Cardiac fibroblast (primary cell): ENCODE results near the gene WWC2.

Experiments used
- DNase-seq, 2 donors: peaks; one replicate each; pipeline versions ENCODE4 v3.0.0 to v3.0.0-alpha.2; 2010; ENCODE audit warnings: low read depth in 2 of 2
- H3K4me3 ChIP-seq, 2 donors: replicated peaks in 1 of 2; 1 replicate in 1 of 2; 2 replicates in 1 of 2; pipeline ENCODE4 v1.5.1; 2011; ENCODE audit warnings: low read depth in 2 of 2, low read length in 2 of 2, mild to moderate bottlenecking in 2 of 2, moderate library complexity in 1 of 2
- CTCF ChIP-seq: IDR thresholded peaks from one replicate; pipeline ENCODE4 v1.5.1; 2011; ENCODE audit warnings: low read depth, mild to moderate bottlenecking, low read length, inconsistent platforms

Gene WWC2

DNA sequence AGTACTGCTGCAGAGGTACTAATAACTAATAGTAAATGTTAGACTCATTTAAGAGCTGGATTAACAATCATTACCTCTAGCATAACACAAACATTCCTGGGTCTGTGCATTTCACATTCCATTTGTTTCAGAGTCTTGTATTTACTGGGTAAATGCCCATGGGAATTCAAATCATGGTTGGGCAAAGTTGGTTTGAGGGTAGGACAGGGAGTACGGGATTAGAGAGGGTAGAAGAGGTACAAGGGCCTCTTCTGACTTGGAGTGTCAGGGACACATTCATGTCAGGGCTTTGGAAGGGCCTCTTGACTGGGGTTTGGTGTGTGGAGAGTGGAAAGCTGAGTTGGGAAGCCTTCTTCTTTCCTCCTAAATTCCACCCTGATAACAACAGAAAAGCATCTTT, 65.9 kb downstream of the WWC2 start:
- no peak for TF ChIP-seq CTCF
- peak; percentile 34 to 43 for DNase-seq
- H3K4me3 ChIP-seq: no peak overlapping the region

DNA sequence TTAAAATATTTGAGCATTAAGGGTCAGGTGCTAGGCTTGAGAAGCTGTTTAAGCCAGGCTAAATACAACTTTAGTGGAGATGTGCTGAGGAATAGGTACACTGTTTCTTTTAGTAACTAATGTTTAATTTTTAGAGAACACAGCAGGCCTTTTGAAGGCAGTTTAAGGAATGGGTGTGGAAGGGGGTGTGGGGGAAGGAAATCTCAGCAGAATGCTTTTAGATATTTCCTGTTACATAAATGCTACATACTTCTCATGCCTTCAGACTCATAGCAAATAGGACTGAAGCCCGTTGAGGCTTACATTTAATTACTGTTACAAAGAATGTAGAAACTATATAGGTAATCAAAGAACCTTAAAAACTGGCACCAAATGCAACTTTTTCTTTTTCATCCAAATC, 66.3 kb downstream of the WWC2 start:
- no peak for TF ChIP-seq CTCF
- peak; percentile 47 to 65 for DNase-seq
- H3K4me3 ChIP-seq: no peak overlapping the region

DNA sequence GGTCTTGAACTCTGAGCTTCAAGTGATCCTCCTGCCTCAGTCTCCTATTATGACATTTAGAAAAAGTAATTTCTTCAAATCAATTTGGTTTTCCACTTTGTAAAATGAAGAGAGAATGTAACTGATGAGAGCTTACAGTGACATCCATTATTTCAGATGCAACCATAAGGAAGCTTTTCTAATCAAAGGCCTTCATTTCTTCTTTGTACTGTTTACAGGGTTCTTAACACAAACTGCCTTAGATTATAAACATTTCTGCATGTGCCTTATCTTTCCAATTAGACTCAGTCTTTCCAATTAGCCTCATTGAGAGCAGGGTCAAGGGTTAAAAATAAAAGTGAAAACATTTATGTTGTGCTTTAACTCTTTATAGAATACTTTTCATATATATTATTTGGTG, 71.8 kb downstream of the WWC2 start:
- no peak overlapping the region for H3K4me3 ChIP-seq
- no peak for DNase-seq
- no peak for TF ChIP-seq CTCF

DNA sequence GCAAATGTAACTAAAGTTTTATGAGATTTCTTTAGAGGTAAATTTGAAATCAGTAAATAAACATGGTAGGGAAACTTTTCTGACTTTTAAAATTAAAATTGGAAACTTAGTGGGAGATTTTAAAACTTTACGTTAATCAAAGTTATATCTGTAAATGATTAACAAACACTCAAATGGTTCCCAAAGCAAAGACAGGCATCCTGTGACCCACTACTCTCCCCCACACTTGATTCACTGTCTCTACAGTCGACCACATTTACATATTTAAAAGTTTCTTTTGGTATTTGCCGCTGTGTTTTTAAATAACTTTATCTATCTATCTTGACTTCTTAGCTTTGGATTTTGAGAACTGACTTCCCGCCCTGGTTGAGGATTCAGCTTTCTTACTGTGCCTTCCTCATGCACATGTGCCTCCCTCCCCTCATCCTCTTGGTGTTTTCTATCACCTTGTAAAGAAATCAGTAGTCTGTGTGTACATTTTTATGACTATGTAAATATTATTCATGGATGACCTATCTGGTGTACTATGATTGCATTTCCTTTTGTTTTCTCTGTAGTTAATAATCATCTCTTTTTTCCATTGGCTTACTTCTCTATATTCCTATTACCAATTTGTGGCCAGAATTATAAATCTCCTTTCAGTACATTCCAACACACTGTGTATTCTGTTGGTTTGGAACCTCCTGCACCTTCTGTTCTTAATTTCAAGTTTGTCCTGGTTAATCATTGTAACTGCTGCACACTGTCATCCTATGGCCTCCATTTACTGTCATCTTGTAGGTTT, 72.6 kb downstream of the WWC2 start:
- H3K4me3 ChIP-seq: no peak overlapping the region
- TF ChIP-seq CTCF: no peak
- peak in 1 of 2 donors; percentile 35 for DNase-seq

GRCh38 chr4:183172881-183173280, 73.8 kb downstream of the WWC2 start:
- no peak for TF ChIP-seq CTCF
- no peak overlapping the region for H3K4me3 ChIP-seq
- no peak for DNase-seq

DNA sequence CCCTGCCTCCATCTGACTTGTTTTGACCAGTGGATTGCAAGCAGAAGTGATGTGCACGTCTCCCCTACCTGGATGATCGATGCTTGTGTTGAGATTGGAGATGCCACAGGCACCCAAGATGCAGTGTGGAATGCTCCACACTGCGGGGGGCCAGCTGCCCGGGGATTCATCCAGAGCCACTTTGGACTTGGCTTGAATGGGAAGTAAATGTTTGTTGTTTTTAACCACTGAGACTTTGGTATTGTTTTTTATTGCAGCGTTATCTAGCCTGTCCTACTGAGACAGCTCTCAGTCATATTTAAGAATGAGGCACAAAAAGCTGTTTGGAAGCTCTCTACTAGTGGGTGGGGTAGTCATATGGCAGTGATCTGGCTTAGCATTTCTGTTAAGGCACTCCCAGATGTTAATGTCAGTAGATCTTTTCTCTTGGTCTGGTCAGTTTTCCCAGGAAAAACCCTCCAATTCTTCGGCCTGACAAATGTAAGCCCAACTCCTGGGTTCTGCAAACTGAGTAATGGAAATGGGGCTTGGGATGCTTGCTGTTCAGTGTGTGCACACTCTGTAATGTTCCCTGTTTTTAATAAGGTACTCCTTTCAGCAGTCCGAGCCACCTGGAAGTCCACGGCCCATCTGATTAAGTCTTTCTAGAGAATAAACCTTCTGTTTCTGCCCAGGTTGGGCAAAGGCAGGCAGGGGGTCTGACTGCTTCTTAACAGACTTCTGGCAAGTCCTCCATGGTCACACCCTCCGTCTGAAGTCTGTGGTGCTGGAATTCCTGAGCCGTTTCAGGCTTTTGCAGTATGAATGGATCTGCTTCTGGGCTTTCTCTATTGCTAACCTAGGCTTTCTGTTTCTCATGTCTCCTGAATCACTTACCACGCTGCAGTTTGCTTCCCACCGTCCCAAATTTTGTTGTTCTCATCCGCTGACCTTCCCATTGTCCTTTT, 74.8 kb downstream of the WWC2 start:
- no peak for TF ChIP-seq CTCF
- DNase-seq: peak; percentile 40 to 55
- no peak overlapping the region for H3K4me3 ChIP-seq
